NK-92 (cell line): ENCODE data around the gene FAM185A.
"Not testable (repeated sequence)": the region's sequence is repeated elsewhere in the genome, so short reads cannot be mapped to it uniquely, and the experiment has no call there.

ENCODE experiments used
- DNase-seq: peaks from one replicate; lab custom pipeline; 2025; ENCODE audit not compliant: unreplicated experiment; lab: John Stamatoyannopoulos, UW

Gene FAM185A

GRCh38 chr7:102748605-102749444, at the start of gene FAM185A:
TSS of gene FAM185A (plus strand) at chr7:102748999. CDS start at chr7:102749208, 209 bp downstream.
- DNase-seq: peak; percentile 71

GRCh38 chr7:102713011-102713690, 35.6 kb upstream of the FAM185A start:
- DNase-seq: not testable (repeated sequence)

GRCh38 chr7:102713691-102714080, 35.1 kb upstream of the FAM185A start:
- DNase-seq: not testable (repeated sequence)

- not testable (repeated sequence) for DNase-seq
Measured at GRCh38 chr7:102714774-102715522, 33.9 kb upstream of the FAM185A start.

- DNase-seq: not testable (repeated sequence)
Measured at GRCh38 chr7:102715718-102716117, 33.1 kb upstream of the FAM185A start.

GRCh38 chr7:102718491-102718890, 30.3 kb upstream of the FAM185A start:
- not testable (repeated sequence) for DNase-seq

GRCh38 chr7:102726170-102726569, 22.6 kb upstream of the FAM185A start:
- not testable (repeated sequence) for DNase-seq

- DNase-seq: not testable (repeated sequence)
Measured at GRCh38 chr7:102729670-102730069, 19.1 kb upstream of the FAM185A start.

- DNase-seq: not testable (repeated sequence)
Measured at GRCh38 chr7:102730431-102730830, 18.4 kb upstream of the FAM185A start.

GRCh38 chr7:102742002-102742771, 6.6 kb upstream of the FAM185A start:
- DNase-seq: not testable (repeated sequence)

GRCh38 chr7:102743861-102744260, 4.9 kb upstream of the FAM185A start:
- not testable (repeated sequence) for DNase-seq

GRCh38 chr7:102745494-102746288, 3.1 kb upstream of the FAM185A start:
- DNase-seq: not testable (repeated sequence)

GRCh38 chr7:102749445-102749786, 617 bp downstream of the FAM185A start:
- not testable (repeated sequence) for DNase-seq

GRCh38 chr7:102758227-102758626, 9.4 kb downstream of the FAM185A start:
- not testable (repeated sequence) for DNase-seq

GRCh38 chr7:102759934-102760333, 11.1 kb downstream of the FAM185A start:
- not testable (repeated sequence) for DNase-seq

GRCh38 chr7:102761234-102761633, 12.4 kb downstream of the FAM185A start:
- DNase-seq: not testable (repeated sequence)

GRCh38 chr7:102763295-102763905, 14.6 kb downstream of the FAM185A start:
- DNase-seq: not testable (repeated sequence)

GRCh38 chr7:102769657-102770192, 20.9 kb downstream of the FAM185A start:
- DNase-seq: not testable (repeated sequence)

GRCh38 chr7:102770467-102770866, 21.7 kb downstream of the FAM185A start:
- not testable (repeated sequence) for DNase-seq
